IMR-90 (cell line): Measurements from ENCODE around the gene CELA2A. TPM values are rescaled to one million over a fixed set of nuclear protein-coding genes. Genes with fewer than 3 reads are reported as not detected.

Experiments
- ATAC-seq: fragments of 200-7000 bp; cut with Tn5 transposase; 2 replicates; pipeline ENCODE4 v1.9.1; 2020; ENCODE audit warnings: low read depth, mild to moderate bottlenecking, moderate library complexity
- BruUV-seq: library from RNA; stranded (reverse); fragments of 400-500 nt; replicated peaks from 2 replicates; lab custom pipeline; 2021; lab: Mats Ljungman, UMichigan
- CTCF ChIA-PET: fragments of 300-600 bp; formaldehyde crosslinking; extraction: SDS; loops from one replicate; lab custom pipeline; 2021; ENCODE audit warnings: antibody characterized with exemption; lab: Yijun Ruan, JAX
- POLR2A ChIA-PET: fragments of 300-600 bp; sonication (Branson Sonifier 250); formaldehyde crosslinking; loops from one replicate; lab custom pipeline; 2022; ENCODE audit warnings: antibody characterized with exemption; ENCODE audit not compliant: unreplicated experiment; lab: Charles Lee
- DNase-seq: peaks from one replicate; pipeline ENCODE4 v3.0.0; 2013
- H2AFZ ChIP-seq: replicated peaks from 2 replicates; pipeline ENCODE3; 2013; ENCODE audit warnings: low read length, mild to moderate bottlenecking; ENCODE audit not compliant: poor library complexity
- H2AK5ac ChIP-seq: 2 replicates; pipeline ENCODE4 v1.6.1; 2013; ENCODE audit warnings: low read depth, low read length, inconsistent platforms
- H2AK9ac ChIP-seq: replicated peaks from 2 replicates; pipeline ENCODE3; 2013; ENCODE audit warnings: mild to moderate bottlenecking, low read depth, low read length, moderate library complexity; ENCODE audit not compliant: poor library complexity
- H2BK120ac ChIP-seq: 2 replicates; pipeline ENCODE4 v1.6.1; 2013; ENCODE audit warnings: low read depth, low read length, inconsistent platforms
- H2BK15ac ChIP-seq: 3 replicates; pipeline ENCODE4 v1.6.1; 2013; ENCODE audit warnings: low read depth, low read length, inconsistent platforms
- H2BK20ac ChIP-seq: 2 replicates; pipeline ENCODE4 v1.6.1; 2013; ENCODE audit warnings: low read depth, mild to moderate bottlenecking, inconsistent platforms, low read length, moderate library complexity
- H2BK5ac ChIP-seq: 2 replicates; pipeline ENCODE4 v1.6.1; 2013; ENCODE audit warnings: mild to moderate bottlenecking, low read depth, low read length, inconsistent platforms; ENCODE audit not compliant: poor library complexity, severe bottlenecking
- H3K14ac ChIP-seq: replicated peaks from 2 replicates; pipeline ENCODE4 v1.6.1; 2013; ENCODE audit warnings: low read depth, low read length, inconsistent platforms
- H3K18ac ChIP-seq: 2 replicates; pipeline ENCODE4 v1.6.1; 2013; ENCODE audit warnings: low read depth, low read length, control low read depth
- H3K23ac ChIP-seq: 2 replicates; pipeline ENCODE4 v1.6.1; 2013; ENCODE audit warnings: low read depth, low read length, inconsistent platforms
- H3K27ac ChIP-seq: 2 replicates; pipeline ENCODE4 v1.5.1; 2013; ENCODE audit warnings: mild to moderate bottlenecking, control low read depth, low read length; ENCODE audit not compliant: insufficient read depth
- H3K27me3 ChIP-seq: 2 replicates; pipeline ENCODE4 v1.6.1; 2013; ENCODE audit warnings: low read length; ENCODE audit not compliant: control insufficient read depth, insufficient read depth
- H3K36me3 ChIP-seq: 2 replicates; pipeline ENCODE4 v1.6.1; 2013; ENCODE audit warnings: low read length, mixed read lengths; ENCODE audit not compliant: control insufficient read depth, insufficient read depth
- H3K4ac ChIP-seq: 2 replicates; pipeline ENCODE4 v1.6.1; 2013; ENCODE audit warnings: low read depth, low read length, inconsistent platforms
- H3K4me1 ChIP-seq: 2 replicates; pipeline ENCODE4 v1.6.1; 2013; ENCODE audit warnings: low read length, mixed read lengths; ENCODE audit not compliant: control insufficient read depth, insufficient read depth
- H3K4me2 ChIP-seq: 2 replicates; pipeline ENCODE4 v1.6.1; 2013; ENCODE audit warnings: low read depth, mild to moderate bottlenecking, control low read depth, low read length, moderate library complexity
- H3K4me3 ChIP-seq: 2 replicates; pipeline ENCODE4 v1.5.1; 2013; ENCODE audit warnings: low read depth, mild to moderate bottlenecking, control low read depth, low read length, moderate library complexity; ENCODE audit not compliant: insufficient read depth
- H3K56ac ChIP-seq: 2 replicates; pipeline ENCODE4 v1.6.1; 2013; ENCODE audit warnings: low read length, inconsistent platforms; ENCODE audit not compliant: insufficient read depth; ENCODE audit errors: extremely low read depth
- H3K79me1 ChIP-seq, 2 experiments: 2 replicates each; pipeline ENCODE4 v1.6.1; 2013; ENCODE audit warnings: low read length in 2 of 2, inconsistent platforms in 1 of 2, low read depth in 1 of 2
- H3K9ac ChIP-seq: 2 replicates; pipeline ENCODE4 v1.6.1; 2013; ENCODE audit warnings: low read depth, low read length, control low read depth
- H3K9me1 ChIP-seq: 2 replicates; pipeline ENCODE4 v1.6.1; 2013; ENCODE audit warnings: low read length, inconsistent platforms; ENCODE audit not compliant: insufficient read depth
- H3K9me3 ChIP-seq: 2 replicates; pipeline ENCODE4 v1.6.1; 2013; ENCODE audit warnings: low read length; ENCODE audit not compliant: control insufficient read depth, insufficient read depth
- H4K20me1 ChIP-seq: 2 replicates; pipeline ENCODE4 v1.6.1; 2013; ENCODE audit warnings: low read length, inconsistent platforms; ENCODE audit not compliant: insufficient read depth
- H4K5ac ChIP-seq: 2 replicates; pipeline ENCODE4 v1.6.1; 2013; ENCODE audit warnings: mild to moderate bottlenecking, low read depth, low read length, control low read depth
- H4K8ac ChIP-seq, 2 experiments: 2 replicates each; pipeline ENCODE4 v1.6.1; 2013; ENCODE audit warnings: low read depth in 2 of 2, low read length in 2 of 2, control low read depth in 1 of 2, inconsistent platforms in 1 of 2
- H4K91ac ChIP-seq: 2 replicates; pipeline ENCODE4 v1.6.1; 2013; ENCODE audit warnings: low read depth, low read length, inconsistent platforms; ENCODE audit not compliant: insufficient read depth
- BHLHE40 ChIP-seq: fragments of 150-350 bp; IDR thresholded peaks from 2 replicates; pipeline ENCODE4 v1.6.1; 2016; ENCODE audit warnings: mild to moderate bottlenecking, low read depth, low read length
- CEBPB ChIP-seq: IDR thresholded peaks from 2 replicates; pipeline ENCODE4 v1.6.1; 2012; ENCODE audit warnings: low read depth, low read length, improper control_type of control experiment
- CHD1 ChIP-seq: IDR thresholded peaks from 2 replicates; pipeline ENCODE4 v1.6.1; 2012; ENCODE audit warnings: low read depth, low read length, improper control_type of control experiment
- CTCF ChIP-seq: conservative IDR thresholded peaks from 2 replicates; pipeline ENCODE4 v1.5.1; 2012; ENCODE audit warnings: mild to moderate bottlenecking, low read depth, low read length, improper control_type of control experiment
- ELK1 ChIP-seq: fragments of 150-350 bp; IDR thresholded peaks from 2 replicates; pipeline ENCODE4 v1.6.1; 2016; ENCODE audit warnings: low read depth, mild to moderate bottlenecking, low read length, moderate library complexity, borderline replicate concordance
- FOS ChIP-seq: fragments of 150-350 bp; IDR thresholded peaks from 2 replicates; pipeline ENCODE4 v1.6.1; 2016; ENCODE audit warnings: low read depth, low read length
- MAFK ChIP-seq: IDR thresholded peaks from 2 replicates; pipeline ENCODE4 v1.6.1; 2012; ENCODE audit warnings: low read depth, low read length, improper control_type of control experiment
- MAZ ChIP-seq: IDR thresholded peaks from 2 replicates; pipeline ENCODE4 v1.6.1; 2012; ENCODE audit warnings: low read depth, mild to moderate bottlenecking, low read length, improper control_type of control experiment, moderate library complexity, borderline replicate concordance
- MXI1 ChIP-seq: IDR thresholded peaks from 2 replicates; pipeline ENCODE4 v1.6.1; 2012; ENCODE audit warnings: low read depth, mild to moderate bottlenecking, low read length, moderate library complexity, borderline replicate concordance
- NFE2L2 ChIP-seq: fragments of 150-350 bp; IDR thresholded peaks from 2 replicates; pipeline ENCODE4 v1.6.1; 2016; ENCODE audit warnings: low read depth, mild to moderate bottlenecking, low read length
- POLR2A ChIP-seq: IDR thresholded peaks from 2 replicates; pipeline ENCODE4 v1.6.1; 2012; ENCODE audit warnings: mild to moderate bottlenecking, low read depth, low read length
- RAD21 ChIP-seq: IDR thresholded peaks from 2 replicates; pipeline ENCODE4 v1.6.1; 2012; ENCODE audit warnings: low read length, improper control_type of control experiment
- RCOR1 ChIP-seq: IDR thresholded peaks from 2 replicates; pipeline ENCODE4 v1.6.1; 2012; ENCODE audit warnings: mild to moderate bottlenecking, low read length, improper control_type of control experiment; ENCODE audit not compliant: insufficient replicate concordance
- RFX5 ChIP-seq: IDR thresholded peaks from 2 replicates; pipeline ENCODE4 v1.8.0; 2012; ENCODE audit warnings: low read depth, mild to moderate bottlenecking, low read length, moderate library complexity
- SMC3 ChIP-seq: fragments of 150-350 bp; IDR thresholded peaks from 2 replicates; pipeline ENCODE4 v1.6.1; 2016; ENCODE audit warnings: low read depth, mild to moderate bottlenecking, antibody characterized with exemption, low read length, moderate library complexity
- USF2 ChIP-seq: fragments of 150-350 bp; IDR thresholded peaks from 2 replicates; pipeline ENCODE4 v1.6.1; 2017; ENCODE audit warnings: mild to moderate bottlenecking, antibody characterized with exemption, low read length, low read depth
- WGBS, 2 experiments: methylation state at CpG; one replicate each; pipeline versions ENCODE4 v1.1.5 to v1.1.7; 2013; ENCODE audit warnings: missing lambda C conversion rate in 2 of 2; ENCODE audit not compliant: insufficient read length in 1 of 2; ENCODE audit errors: extremely low coverage in 2 of 2; 5-methylcytosine and 5-hydroxymethylcytosine counted together
- dilution Hi-C: fragments of 300-500 bp; cut with HindIII; formaldehyde crosslinking; loops from one replicate; pipeline ENCODE4 v1.14.3; 2018; ENCODE audit warnings: low sequenced_read_pairs; ENCODE audit not compliant: unreplicated experiment
- in situ Hi-C: fragments of 300-500 bp; cut with MboI; formaldehyde crosslinking; loops from 3 replicates; pipeline ENCODE4 v1.14.3; 2019; ENCODE audit warnings: low sequenced_read_pairs, inconsistent platforms, mixed read lengths
- intact Hi-C: fragments of 100-400 bp; cut with micrococcal nuclease; formaldehyde crosslinking; loops from 2 replicates; pipeline ENCODE4 v1.10.0; 2022
- polyA plus RNA-seq, 3 experiments: library from polyadenylated mRNA; depleted of rRNA; stranded (reverse); fragments of >200 nt; gene quantifications; 2 replicates each; pipeline ENCODE4 v1.2.3, GENCODE V29; 2012; ENCODE audit warnings: low replicate concordance in 1 of 3
- total RNA-seq: library from RNA; depleted of rRNA; stranded (reverse); fragments of >200 nt; gene quantifications from 2 replicates; pipeline ENCODE4 v1.2.3, GENCODE V29; 2012

The CELA2A gene
- total and polyA plus RNA-seq, 2 of the 4 experiments (the other 2 are of a cell fraction) = not detected

GRCh38 chr1:15420853-15421465 is 35.6 kb upstream of the CELA2A start:
- Histone ChIP-seq H2BK20ac (no peak overlapping the region), H2BK120ac (no peak overlapping the region), H2AFZ (no peak overlapping the region), H2AK5ac (no peak overlapping the region), H3K9me3 (no peaks in the 10 kb centered on the region), H3K23ac (no peak overlapping the region), H3K14ac (no peak overlapping the region), H4K8ac (no peak overlapping the region), H4K20me1 (peaks cover 32% of the 10 kb centered on the region), H3K4me3 (no peak overlapping the region), H2BK5ac (no peak overlapping the region), H4K91ac (no peak overlapping the region), H3K4me2 (no peak overlapping the region), H3K27me3 (no peaks in the 10 kb centered on the region), H2BK15ac (no peak overlapping the region), H3K4me1 (peaks cover 18% of the 10 kb centered on the region), H2AK9ac (no peak overlapping the region), H3K9ac (no peak overlapping the region), H3K4ac (no peak overlapping the region), H3K18ac (no peak overlapping the region), H4K5ac (no peak overlapping the region), H3K36me3 (peaks cover 4% of the 10 kb centered on the region), H3K9me1 (peaks cover 17% of the 10 kb centered on the region), H3K27ac (no peak overlapping the region), H3K79me1 (peaks cover 20 to 83% of the 10 kb centered on the region in 2 experiments; a peak in 3 of 4 replicates), H3K56ac (no peak overlapping the region)
- ATAC-seq (no peak), DNase-seq (no peak)
- TF ChIP-seq MXI1 (no peak), SMC3 (no peak), MAZ (no peak), USF2 (no peak), RCOR1 (no peak), CHD1 (no peak), ELK1 (no peak), FOS (no peak), BHLHE40 (no peak), POLR2A (no peak), RAD21 (no peak), NFE2L2 (no peak), CEBPB (no peak), CTCF (no peak), MAFK (no peak), RFX5 (no peak)
- intact Hi-C loops (no loop called here), in situ Hi-C loops (loop anchor here (10.0 kb wide), 1 partner anchor 266 kb away; the partner anchor contains the start of gene TMEM51), dilution Hi-C loops (no loop called here)
- no TSS peak for BruUV-seq
- POLR2A ChIA-PET = no interaction called here
- WGBS, 2 experiments = 96% methylated on average over 4 of the region's 8 CpGs; no CpG with 5 or more reads in 1 of the 2 experiments
- CTCF ChIA-PET = interaction anchor here (1.7 kb wide), 1 partner anchor 10 kb away, joined by 5 read pairs; no protein-coding TSS in a partner anchor
